Activated T-helper 2 cell treated with anti-CD3 and anti-CD28 coated beads, Interferon-gamma antibody, Interleukin-2, Interleukin-4, amounts not matched to agents 10 μg/mL and 5 μg/mL and 100 μg/mL, durations not matched to agents 14 hours and 24 hours and 36 hours (primary cell): ENCODE results near the gene OPHN1. TPM values are rescaled to one million over a fixed set of nuclear protein-coding genes. Genes with fewer than 3 reads are reported as not detected.
"Not testable (repeated sequence)": the region's sequence is repeated elsewhere in the genome, so short reads cannot be mapped to it uniquely, and the experiment has no call there.

Source experiments
- DNase-seq: peaks from one replicate; pipeline ENCODE4 v3.0.0; 2021; ENCODE audit warnings: low spot score
- H3K27ac Mint-ChIP-seq: one replicate; pipeline ENCODE4 v1.8.0; 2021; ENCODE audit warnings: mixed read lengths
- H3K27me3 Mint-ChIP-seq: one replicate; pipeline ENCODE4 v1.8.0; 2021; ENCODE audit warnings: low read depth, mixed read lengths
- H3K36me3 Mint-ChIP-seq: one replicate; pipeline ENCODE4 v1.8.0; 2021; ENCODE audit warnings: low read depth, mixed read lengths
- H3K4me1 Mint-ChIP-seq: one replicate; pipeline ENCODE4 v1.8.0; 2021; ENCODE audit warnings: low read depth, mixed read lengths
- H3K4me3 Mint-ChIP-seq: one replicate; pipeline ENCODE4 v1.8.0; 2021; ENCODE audit warnings: low read depth, mild to moderate bottlenecking, moderate library complexity, mixed read lengths
- H3K9me3 Mint-ChIP-seq: one replicate; pipeline ENCODE4 v1.8.0; 2021; ENCODE audit warnings: mixed read lengths
- intact Hi-C: fragments of 100-400 bp; cut with micrococcal nuclease; formaldehyde crosslinking; loops from one replicate; pipeline ENCODE4 v1.15.1; 2023
- total RNA-seq: library from RNA; stranded (reverse); gene quantifications from 2 replicates; pipeline ENCODE4 v1.2.3, GENCODE V29; 2022

The OPHN1 gene
- total RNA-seq, 1 donor from 2014 or later, result 0.07 TPM

- H3K27me3 Mint-ChIP-seq, result peaks cover 1% of the 10 kb centered on the region
- no peaks in the 10 kb centered on the region for H3K36me3 Mint-ChIP-seq
- H3K4me1 Mint-ChIP-seq, result peaks cover 3% of the 10 kb centered on the region
- H3K9me3 Mint-ChIP-seq, result no peaks in the 10 kb centered on the region
- H3K27ac Mint-ChIP-seq, result no peak overlapping the region
- DNase-seq, result no peak
- intact Hi-C loops, result no loop called here
- no peak overlapping the region for H3K4me3 Mint-ChIP-seq
These were observed 15.6 kb downstream of the OPHN1 start for GRCh38 chrX:68417651-68418050.

GRCh38 chrX:68416592-68416991 is 16.7 kb downstream of the OPHN1 start:
- Mint-ChIP-seq H3K9me3 (no peaks in the 10 kb centered on the region), H3K27ac (no peak overlapping the region), H3K27me3 (peaks cover 1% of the 10 kb centered on the region), H3K4me1 (peaks cover 3% of the 10 kb centered on the region), H3K36me3 (no peaks in the 10 kb centered on the region), H3K4me3 (no peak overlapping the region)
- intact Hi-C loops, result no loop called here
- no peak for DNase-seq

DNA sequence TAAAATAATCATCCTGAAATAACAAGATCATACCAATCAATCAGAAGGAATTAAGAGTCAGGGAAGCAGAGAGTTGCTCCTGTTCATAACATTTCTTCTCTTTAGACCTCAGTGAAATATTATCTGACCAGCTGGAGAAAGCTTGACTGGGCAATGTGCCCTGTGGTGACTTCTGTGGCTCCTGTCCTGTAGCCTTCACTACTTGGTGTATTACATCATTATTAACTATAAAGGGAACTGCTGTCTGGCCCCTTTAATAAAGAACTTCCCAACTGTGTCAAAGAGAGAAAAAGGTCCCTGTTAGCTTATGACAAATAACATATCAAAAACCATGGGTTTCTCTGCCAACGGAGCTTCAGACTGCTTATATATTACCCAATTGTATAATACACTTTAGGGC is 18.0 kb downstream of the OPHN1 start:
- Mint-ChIP-seq H3K4me3 (no peak overlapping the region), H3K27me3 (no peaks in the 10 kb centered on the region), H3K36me3 (no peaks in the 10 kb centered on the region), H3K4me1 (peaks cover 2% of the 10 kb centered on the region), H3K27ac (no peak overlapping the region), H3K9me3 (no peaks in the 10 kb centered on the region)
- intact Hi-C loops, result no loop called here
- DNase-seq, result no peak

DNA sequence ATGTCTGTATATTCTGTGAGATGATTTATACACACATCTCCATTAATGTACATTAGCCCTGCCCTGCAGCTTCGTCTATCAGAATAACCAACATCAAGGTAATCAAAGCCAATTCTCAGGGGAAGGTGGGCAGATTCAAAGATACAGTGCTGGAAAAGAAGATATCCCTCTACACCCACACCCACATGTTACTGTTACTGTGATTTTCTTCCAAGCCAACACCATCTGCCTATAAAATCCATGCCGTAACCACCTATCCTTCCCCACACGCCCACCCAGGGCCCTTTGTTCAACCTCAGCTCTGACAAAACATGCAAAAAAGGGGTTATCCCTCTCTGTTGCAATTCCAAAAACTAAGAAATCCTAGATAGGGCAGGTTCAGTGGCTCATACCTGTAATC is 20.0 kb downstream of the OPHN1 start:
- Mint-ChIP-seq H3K27ac (no peak overlapping the region), H3K27me3 (no peaks in the 10 kb centered on the region), H3K4me3 (no peak overlapping the region), H3K4me1 (no peaks in the 10 kb centered on the region), H3K9me3 (no peaks in the 10 kb centered on the region), H3K36me3 (no peaks in the 10 kb centered on the region)
- no peak for DNase-seq
- intact Hi-C loops, result no loop called here

DNA sequence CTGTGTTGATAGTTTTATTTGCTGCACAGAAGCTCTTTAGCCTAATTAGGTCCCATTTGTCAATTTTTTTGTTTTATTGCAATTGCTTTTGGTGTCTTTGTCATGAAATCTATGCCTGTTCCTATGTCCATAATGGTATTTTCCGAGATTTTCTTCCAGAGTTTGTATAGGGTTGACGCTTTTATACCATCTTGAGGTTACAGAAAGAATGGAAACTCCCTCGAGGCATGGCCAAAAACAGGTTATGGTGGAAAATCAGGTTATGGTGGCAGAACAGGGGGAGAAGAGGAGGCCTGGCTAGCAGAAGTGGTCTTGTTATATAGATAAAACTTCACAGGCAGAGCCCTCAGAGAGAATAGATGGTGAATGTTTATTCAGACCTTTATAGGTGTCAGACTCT is 21.6 kb downstream of the OPHN1 start:
- Mint-ChIP-seq H3K9me3 (no peaks in the 10 kb centered on the region), H3K36me3 (no peaks in the 10 kb centered on the region), H3K27ac (no peak overlapping the region), H3K4me1 (no peaks in the 10 kb centered on the region), H3K27me3 (no peaks in the 10 kb centered on the region), H3K4me3 (no peak overlapping the region)
- intact Hi-C loops, result no loop called here
- no peak for DNase-seq

DNA sequence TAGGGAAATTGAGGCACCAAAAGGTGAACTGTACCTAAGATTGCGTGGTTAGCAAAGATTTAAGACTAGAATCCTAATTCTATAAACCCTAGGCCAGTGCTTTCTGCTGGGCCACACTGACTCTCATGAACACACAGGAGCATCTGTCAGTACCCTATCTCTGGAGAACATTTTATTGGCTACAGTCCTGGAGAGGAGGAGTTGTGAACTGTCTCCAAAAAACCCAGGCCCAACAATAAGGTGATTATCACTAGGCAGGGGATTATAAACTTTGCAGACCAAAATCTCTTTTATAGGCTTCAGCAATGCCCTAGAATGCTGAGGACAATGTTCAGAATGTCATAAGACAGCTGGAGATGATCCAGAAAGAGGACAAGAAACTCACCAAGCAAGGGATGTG is 24.1 kb downstream of the OPHN1 start:
- Mint-ChIP-seq H3K9me3 (no peaks in the 10 kb centered on the region), H3K27ac (no peak overlapping the region), H3K27me3 (no peaks in the 10 kb centered on the region), H3K36me3 (no peaks in the 10 kb centered on the region), H3K4me1 (no peaks in the 10 kb centered on the region), H3K4me3 (no peak overlapping the region)
- DNase-seq, result no peak
- intact Hi-C loops, result no loop called here

GRCh38 chrX:68403522-68403921 is 29.8 kb downstream of the OPHN1 start:
- no peaks in the 10 kb centered on the region for H3K27me3 Mint-ChIP-seq
- H3K4me1 Mint-ChIP-seq, result no peaks in the 10 kb centered on the region
- intact Hi-C loops, result no loop called here
- no peaks in the 10 kb centered on the region for H3K36me3 Mint-ChIP-seq
- no peaks in the 10 kb centered on the region for H3K9me3 Mint-ChIP-seq
- no peak overlapping the region for H3K27ac Mint-ChIP-seq
- H3K4me3 Mint-ChIP-seq, result no peak overlapping the region
- no peak for DNase-seq

DNA sequence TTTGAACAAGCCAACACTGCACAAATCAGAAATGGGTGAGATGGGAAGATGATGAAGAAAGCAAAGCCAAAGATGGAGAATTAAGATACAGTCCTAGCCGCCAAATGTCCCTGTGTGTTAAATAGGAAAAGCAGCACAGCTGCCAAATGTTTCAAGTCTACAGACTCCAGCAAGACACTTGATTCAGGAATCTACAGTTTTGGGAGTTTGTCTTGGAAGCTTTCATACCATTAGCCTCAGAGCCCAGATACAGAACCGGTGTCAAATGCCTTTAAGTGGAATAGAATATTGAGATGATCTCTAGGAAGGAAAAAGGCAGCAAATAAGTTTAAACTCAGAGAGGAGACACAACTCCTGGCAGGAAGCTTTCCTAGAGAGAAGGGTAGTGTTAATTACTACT is 30.3 kb downstream of the OPHN1 start:
- Mint-ChIP-seq H3K27ac (no peak overlapping the region), H3K4me1 (no peaks in the 10 kb centered on the region), H3K27me3 (no peaks in the 10 kb centered on the region), H3K36me3 (no peaks in the 10 kb centered on the region), H3K4me3 (no peak overlapping the region), H3K9me3 (no peaks in the 10 kb centered on the region)
- DNase-seq, result no peak
- intact Hi-C loops, result no loop called here

DNA sequence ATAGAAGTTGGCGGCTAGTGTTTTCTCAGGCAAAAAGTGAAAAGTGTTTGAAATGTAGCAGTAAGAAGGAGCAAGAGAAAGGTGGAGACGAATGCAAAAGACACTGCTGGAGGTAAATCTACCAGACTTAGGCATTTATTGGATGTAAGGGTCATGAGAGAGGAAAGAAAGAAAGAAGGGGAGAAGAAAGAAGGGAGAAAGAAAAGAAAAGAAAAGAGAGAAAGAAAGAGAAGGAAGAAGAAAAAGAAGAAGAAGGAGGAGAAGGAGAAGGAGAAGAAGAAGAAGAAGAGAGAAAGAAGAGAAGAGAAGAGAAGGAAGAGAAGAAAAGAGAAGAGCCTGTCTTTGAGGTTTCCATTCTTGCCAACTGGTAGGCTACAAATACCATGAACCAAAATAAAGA is 31.2 kb downstream of the OPHN1 start:
- intact Hi-C loops, result no loop called here
- H3K4me1 Mint-ChIP-seq, result no peaks in the 10 kb centered on the region
- no peak overlapping the region for H3K27ac Mint-ChIP-seq
- no peaks in the 10 kb centered on the region for H3K27me3 Mint-ChIP-seq
- DNase-seq, result no peak
- no peaks in the 10 kb centered on the region for H3K36me3 Mint-ChIP-seq
- H3K9me3 Mint-ChIP-seq, result no peaks in the 10 kb centered on the region
- H3K4me3 Mint-ChIP-seq, result no peak overlapping the region

DNA sequence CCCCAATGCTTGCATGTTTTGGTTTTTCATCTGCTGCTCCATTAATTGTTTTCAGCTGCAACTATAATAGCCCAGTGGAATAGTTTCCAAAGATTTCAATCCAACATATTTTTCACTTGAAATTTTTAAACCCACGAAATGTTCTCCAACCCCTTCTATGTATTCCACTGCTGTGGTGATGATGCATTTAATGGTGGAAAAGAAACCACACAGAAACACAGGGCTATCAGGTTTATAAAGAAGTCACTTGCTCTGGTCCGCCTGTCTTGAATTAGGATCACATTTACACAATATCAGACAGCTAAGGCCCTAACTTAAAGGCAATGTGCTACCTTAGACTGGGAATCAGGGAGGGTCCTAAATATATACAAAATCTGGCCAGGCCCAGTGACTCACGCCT is 35.0 kb downstream of the OPHN1 start:
- Mint-ChIP-seq H3K9me3 (no peaks in the 10 kb centered on the region), H3K27me3 (no peaks in the 10 kb centered on the region), H3K4me1 (no peaks in the 10 kb centered on the region), H3K4me3 (no peak overlapping the region), H3K36me3 (no peaks in the 10 kb centered on the region), H3K27ac (no peak overlapping the region)
- intact Hi-C loops, result no loop called here
- DNase-seq, result no peak

- no peak overlapping the region for H3K4me3 Mint-ChIP-seq
- H3K27ac Mint-ChIP-seq, result no peak overlapping the region
- H3K4me1 Mint-ChIP-seq, result no peaks in the 10 kb centered on the region
- no peak for DNase-seq
- intact Hi-C loops, result no loop called here
- H3K36me3 Mint-ChIP-seq, result no peaks in the 10 kb centered on the region
- H3K9me3 Mint-ChIP-seq, result no peaks in the 10 kb centered on the region
- H3K27me3 Mint-ChIP-seq, result no peaks in the 10 kb centered on the region
These were observed 36.3 kb downstream of the OPHN1 start for GRCh38 chrX:68396953-68397352.

DNA sequence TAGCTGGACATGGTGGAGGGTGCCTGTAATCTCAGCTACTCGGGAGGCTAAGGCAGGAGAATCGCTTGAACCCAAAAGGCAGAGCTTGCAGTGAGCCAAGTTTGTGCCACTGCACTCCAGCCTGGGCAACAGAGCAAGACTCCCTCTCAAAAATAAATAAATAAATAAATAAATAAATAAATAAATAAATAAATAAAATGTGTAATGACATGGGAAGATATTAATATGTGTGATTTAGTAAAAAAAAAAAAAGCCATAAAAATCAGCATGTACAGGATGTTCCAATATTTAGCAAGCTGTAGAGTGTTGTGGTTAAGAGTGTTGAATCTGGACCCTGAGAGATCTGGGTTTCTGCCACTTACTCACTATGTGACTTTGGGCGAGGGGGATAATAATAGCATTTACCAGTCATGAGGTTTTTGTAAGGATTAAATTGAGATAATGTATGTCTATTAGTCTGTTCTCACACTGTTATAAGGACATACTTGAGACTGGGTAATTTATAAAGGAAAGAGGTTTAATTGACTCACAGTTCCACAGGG is 43.8 kb downstream of the OPHN1 start:
- H3K4me3 Mint-ChIP-seq, DNase-seq, H3K9me3 Mint-ChIP-seq, H3K36me3 Mint-ChIP-seq, H3K4me1 Mint-ChIP-seq, H3K27me3 Mint-ChIP-seq, H3K27ac Mint-ChIP-seq, intact Hi-C loops: not testable (repeated sequence)

- Mint-ChIP-seq H3K27ac (no peak overlapping the region), H3K27me3 (no peaks in the 10 kb centered on the region), H3K4me3 (no peak overlapping the region), H3K9me3 (no peaks in the 10 kb centered on the region), H3K36me3 (no peaks in the 10 kb centered on the region), H3K4me1 (no peaks in the 10 kb centered on the region)
- no peak for DNase-seq
- intact Hi-C loops, result no loop called here
These were observed 45.5 kb downstream of the OPHN1 start for GRCh38 chrX:68387776-68388175.

DNA sequence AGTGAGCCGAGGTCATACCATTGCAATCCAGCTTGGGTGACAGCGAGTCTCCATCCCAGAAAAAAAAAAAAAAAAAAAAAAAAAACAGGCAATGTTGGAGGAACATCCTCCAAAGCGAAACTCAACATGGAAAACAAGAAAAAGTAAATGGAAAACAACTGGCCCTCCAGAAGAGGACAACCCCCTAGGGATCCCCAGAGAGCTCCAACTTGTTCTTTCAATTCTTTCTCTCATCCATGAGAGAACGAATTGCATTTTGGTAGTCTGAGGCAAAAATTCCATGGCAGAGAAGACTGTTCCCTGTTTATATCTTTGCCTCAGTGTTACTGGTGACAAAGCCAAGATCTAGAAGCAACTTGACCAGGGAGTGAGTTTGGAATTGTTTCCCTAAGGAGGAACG is 49.8 kb downstream of the OPHN1 start:
- Mint-ChIP-seq H3K9me3 (no peaks in the 10 kb centered on the region), H3K4me1 (no peaks in the 10 kb centered on the region), H3K36me3 (no peaks in the 10 kb centered on the region), H3K27ac (no peak overlapping the region), H3K27me3 (no peaks in the 10 kb centered on the region), H3K4me3 (no peak overlapping the region)
- no peak for DNase-seq
- intact Hi-C loops, result no loop called here
